HG03103 (cell line): Measurements from ENCODE around the gene ALG12.
"Not testable (repeated sequence)": the region's sequence is repeated elsewhere in the genome, so short reads cannot be mapped to it uniquely, and the experiment has no call there.

Experiments used
- ATAC-seq: cut with Tn5 transposase; IDR thresholded peaks from one replicate; pipeline ENCODE4 v1.9.1; 2021; ENCODE audit warnings: low read depth; ENCODE audit not compliant: unreplicated experiment

ALG12 gene

DNA sequence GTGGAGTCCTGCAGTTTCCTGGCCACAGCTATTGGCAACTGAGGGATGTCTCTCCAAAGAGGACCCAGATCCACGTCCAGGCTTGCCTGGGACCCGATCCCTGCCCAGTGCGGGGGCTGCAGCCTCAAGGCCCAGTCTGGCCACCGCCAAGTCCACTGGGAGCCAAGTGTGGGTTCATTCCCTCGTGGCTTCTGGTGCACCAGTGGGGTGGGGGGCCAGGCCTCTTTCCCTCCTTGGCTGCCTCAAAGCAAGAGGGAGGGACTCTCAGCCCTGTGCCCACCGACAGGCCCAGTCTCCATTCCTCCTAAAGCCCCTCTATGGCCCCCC lies 29.0 kb upstream of the ALG12 start:
- ATAC-seq = no peak

DNA sequence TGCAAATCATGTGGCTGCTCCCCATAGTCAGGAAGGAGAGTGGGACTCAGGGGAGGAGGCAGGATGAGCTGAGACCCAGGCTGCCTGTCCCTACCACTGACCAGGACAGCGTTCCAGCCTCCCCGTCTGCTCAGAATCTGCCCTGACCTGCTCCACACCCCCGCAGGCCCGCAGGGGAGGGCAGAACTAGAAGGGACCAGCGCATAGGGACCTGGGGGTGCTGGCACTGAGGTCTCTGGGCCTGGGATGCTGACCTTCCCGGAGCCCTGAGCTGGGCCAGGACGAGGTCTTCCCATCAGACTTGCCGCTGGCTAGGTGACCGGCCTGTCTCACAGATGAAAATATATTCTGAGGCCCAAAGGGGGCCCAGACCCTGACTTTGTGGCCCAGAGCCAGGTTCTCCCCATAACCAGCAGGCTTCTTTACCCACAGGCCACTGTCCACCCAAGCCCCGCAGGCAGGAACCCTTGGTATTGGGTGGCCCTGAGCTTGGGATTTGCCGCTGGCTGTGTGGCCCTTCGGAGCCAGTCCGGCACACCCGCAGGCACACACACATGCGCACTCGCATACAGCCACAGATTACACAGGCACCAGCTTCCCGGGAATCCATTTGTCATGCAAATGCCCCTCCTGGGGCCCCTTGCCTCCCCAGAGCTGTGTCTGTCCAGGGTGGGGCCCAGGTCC lies 28.5 kb upstream of the ALG12 start:
- ATAC-seq = no peak

DNA sequence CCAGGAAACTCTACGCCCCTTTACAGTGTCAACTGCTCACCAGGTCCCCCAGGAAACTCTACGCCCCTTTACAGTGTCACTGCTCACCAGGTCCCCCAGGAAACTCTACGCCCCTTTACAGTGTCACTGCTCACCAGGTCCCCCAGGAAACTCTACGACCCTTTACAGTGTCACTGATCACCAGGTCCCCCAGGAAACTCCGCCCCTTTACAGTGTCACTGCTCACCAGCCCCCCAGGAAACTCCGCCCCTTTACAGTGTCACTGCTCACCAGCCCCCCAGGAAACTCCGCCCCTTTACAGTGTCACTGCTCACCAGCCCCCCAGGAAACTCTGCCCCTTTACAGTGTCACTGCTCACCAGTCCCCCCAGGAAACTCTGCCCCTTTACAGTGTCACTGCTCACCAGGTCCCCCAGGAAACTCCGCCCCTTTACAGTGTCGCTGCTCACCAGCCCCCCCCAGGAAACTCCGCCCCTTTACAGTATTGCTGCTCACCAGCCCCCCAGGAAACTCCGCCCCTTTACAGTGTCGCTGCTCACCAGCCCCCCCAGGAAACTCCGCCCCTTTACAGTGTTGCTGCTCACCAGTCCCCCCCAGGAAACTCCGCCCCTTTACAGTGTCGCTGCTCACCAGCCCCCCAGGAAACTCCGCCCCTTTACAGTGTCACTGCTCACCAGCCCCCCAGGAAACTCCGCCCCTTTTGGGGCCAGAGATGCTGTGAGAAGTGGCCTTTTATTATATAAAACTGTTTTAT lies 27.0 kb upstream of the ALG12 start:
- ATAC-seq = not testable (repeated sequence)

DNA sequence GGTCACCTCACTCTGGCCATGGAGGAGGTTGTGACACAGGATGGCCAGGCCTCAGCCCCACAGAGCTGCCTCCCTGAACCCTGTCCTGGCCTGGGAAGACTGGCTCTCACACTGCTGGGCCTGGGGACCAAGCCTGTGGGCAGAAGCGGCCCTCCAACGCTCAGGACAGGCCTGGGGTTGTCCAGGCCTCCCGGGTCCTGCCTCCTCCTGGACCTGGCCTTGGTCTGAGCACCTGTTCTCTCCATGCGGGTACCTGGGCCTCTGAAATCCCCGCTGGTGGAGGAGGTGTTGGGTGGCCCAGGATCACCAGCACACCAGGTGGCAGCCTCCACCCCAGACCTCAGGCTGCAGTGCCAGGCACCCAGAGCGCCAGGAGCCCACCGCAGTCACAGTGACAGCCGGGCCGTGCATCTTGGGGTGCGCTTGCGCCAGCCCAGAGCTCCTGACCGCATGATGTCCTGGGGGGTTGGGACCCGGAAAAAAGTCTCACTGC lies 26.2 kb upstream of the ALG12 start:
- no peak for ATAC-seq

DNA sequence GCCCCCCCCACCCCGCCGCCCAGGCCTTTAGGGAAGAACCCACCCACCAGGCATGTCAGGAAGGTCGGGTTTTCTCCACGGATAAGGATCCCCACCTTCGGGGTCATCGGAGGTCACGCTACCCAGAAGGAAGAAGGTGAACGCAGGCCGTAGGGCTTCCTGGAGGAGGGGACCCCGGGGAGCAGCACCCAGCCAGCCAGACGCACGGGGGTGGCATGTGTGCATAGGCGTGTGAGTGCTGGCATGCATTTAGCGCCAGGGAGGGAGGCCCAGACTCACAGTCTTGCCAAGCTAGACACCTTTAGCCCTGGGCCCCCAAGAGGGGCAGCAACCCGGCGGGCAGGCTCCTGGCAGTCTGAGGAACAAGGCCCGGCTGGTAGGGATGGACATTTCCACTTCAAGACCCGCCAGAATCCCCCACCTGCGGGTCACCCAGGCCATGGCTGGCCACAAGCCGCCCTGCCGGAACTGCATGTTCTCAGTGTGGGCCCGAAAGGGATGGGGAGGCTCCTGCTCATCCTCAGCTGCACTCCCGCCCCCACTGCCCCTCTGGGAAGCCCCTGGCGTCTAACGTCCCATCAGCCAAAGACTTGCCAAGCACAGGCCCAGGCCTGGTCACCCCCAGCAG lies 25.6 kb upstream of the ALG12 start:
- ATAC-seq = no peak

DNA sequence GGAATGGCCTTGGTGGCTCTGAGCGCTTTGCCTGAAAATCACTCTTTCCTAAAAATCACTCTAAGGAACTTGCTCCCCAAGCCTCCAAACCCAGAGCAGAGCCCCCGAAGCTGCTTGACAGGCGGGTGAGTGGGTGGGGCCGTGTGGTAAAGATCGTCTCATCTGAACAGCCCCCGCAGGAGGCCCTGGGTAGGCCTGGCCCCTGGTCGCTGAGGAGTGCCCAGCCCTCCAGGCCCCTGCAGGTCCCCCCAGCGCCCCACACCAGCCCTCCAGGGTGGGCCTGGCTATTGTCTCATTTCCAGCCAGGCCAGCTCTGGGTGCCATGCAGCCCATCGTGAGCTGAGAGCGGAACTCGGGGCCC lies 25.1 kb upstream of the ALG12 start:
- no peak for ATAC-seq

DNA sequence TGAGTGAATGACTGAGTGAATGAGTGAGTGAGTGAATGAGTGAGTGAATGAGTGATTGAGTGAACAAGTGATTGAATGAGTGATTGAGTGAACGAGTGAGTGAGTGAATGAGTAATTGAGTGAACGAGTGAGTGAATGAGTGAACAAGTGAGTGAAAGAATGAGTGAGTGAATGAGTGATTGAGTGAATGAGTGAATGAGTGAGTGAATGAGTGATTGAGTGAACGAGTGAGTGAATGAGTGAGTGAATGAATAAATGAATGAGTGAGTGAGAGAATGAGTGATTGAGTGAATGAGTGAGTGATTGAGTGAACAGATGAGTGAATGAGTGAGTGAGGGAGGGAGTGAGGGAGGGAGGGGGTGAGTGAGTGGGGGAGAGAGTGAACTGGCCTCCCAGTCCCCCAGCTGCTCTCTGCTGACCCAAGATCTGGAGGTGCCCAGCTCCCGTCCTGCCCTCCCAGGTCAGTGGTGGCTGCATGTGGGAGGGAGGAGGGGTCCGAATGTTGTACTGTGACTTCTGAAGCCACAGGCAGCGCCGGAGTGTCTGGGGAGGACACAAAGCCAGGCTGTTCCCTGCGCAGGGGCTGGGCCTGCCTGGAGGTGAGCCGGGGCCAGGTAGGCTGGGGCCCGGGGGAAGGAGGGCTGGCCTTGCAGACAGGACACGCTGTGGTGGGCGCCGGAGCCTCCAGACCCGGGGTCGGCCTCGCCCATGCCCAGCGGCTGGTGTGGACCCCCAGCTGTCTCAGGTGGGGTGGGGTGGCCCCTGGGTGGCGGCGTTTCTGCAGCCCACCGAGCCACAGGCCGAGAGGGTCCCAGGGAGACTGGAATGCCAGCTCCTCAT lies 24.5 kb upstream of the ALG12 start:
- no peak for ATAC-seq

DNA sequence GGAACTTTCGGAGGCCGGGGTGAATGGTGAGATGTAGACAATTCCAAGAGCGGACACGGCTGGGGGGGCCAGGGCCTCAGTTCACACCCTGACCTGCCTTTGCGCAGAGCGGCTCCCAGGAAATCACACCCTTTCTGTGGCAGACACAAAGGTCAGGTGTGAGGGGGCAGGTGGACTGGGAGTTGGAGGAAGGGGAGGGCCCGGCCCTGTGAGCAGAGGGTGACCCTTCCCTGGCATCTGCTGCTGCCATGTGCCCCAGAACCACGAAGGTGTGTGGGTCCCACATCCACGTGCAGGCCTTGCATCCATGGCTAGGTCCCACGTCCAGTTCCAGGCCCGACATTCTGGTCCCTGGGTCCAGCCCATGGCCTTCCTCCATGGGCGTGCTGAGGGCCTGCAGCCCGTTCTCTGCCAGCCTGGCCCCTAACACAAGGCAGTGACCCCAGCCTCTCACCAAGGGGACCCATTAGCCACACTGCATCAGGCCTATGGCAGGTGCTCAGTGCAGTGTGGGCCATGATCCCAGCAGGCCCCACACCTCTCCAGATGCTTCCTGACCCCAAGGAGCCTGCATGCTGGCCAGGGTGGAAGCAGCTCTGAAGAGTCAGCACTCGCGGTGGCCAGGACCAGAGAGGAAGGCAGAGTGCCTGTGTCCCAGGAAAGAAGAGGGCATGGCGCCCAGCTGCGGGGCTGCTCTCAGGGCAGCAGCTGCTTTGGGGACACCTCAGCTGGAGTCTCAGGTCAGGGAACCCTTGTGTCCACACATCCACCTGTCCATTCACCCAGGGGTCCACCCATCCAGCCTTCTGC lies 23.5 kb upstream of the ALG12 start:
- ATAC-seq = no peak

DNA sequence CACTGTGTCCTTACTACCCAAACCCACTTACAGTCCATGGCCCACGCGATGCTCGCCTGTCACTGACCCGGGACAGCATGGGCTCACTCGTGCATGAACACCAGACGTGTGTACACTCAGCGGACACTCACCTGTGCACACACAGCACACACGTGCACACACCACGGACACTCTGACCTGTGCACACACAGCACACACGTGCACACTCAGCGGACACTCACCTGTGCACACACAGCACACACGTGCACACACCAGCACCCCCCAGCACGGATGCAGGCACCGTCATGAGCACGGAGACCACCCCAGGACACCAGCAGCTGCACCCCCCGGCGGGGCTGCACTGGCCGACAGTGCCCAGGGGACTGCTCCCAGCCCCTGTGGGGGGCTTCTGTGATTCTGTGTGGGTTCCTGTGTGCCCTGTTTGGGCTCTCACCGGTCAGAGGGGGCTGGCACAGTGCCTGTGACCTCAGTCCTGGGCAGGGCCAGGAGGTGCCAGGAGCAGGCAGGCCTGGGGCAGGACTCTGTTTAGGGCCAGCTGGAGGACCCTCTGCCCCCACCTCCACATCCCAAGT lies 20.4 kb upstream of the ALG12 start:
- ATAC-seq = no peak

DNA sequence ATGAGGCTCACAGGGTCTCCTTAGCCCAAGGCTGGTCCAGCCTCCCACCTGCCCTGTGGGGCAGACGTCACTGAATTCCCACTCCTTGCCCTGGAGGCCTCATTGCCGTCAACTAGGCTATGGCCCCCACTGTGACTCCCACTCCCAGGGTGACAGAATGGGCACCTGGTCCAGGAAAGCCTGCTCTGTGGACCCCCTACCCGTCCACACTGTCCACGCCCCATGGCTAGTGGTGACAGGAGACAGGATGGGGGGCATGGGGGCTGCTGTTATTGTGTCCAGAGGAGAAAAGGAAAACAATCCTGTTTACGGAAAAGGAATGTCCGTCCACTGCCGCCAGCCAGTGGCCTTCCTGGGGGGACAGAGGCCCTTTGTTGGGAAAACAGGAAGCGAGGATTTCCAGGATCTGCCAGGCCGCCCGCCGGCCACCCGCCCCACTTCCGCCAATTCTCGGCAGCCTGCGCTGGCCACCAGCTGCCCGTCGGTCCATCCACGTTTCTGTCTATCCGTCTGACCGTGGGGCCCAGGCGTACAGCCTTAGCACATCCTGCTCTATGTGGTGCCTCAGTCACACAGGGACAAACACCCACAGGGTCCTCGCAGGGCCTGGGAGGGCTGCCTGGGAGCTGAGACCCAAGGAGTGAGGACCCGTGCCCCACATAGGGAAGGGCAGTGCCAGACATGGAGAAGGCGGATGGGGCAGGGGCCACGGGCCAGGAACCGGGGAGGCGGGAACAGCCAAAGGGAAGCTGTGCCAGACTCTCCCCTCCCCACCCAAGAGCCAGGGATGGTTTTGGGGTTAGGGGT lies 19.7 kb upstream of the ALG12 start:
- ATAC-seq = no peak

DNA sequence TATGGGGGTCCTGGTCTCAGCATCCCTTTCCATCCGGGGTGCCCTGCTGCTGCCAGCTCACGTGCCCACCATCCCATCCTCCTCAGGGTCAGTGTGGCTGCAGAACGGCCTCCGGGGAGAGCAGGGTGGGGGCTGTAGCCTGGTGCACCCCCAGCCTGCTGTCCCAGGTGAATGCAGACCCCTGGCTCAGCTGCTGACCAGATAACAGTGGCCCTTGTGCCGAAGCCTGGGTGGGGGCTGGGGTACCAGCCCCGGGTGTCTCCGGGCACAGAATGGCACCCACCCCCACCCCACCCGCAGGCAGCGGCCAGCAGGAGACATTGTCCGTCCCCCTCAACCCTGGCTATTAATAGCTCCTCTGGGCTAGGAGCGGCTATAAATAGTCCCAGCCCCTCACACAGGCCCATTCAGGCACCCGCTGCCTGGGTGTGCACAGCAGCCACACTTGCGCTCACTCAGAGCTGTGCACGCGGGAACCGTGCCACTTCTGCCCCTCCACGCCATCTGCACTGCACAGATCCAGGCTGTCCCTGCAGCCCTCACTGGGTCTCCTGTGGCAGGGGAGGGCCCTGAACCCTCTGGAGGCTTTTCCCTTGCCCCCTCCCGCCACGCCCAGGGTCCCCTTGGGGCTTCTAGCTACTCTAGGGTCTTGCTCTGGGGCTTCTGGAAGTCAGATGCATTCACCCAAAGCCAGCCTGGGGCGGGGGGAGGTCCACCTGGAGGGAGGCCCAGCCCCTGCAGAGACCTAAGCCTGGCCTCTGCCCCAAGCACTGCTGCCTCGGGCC lies 18.9 kb upstream of the ALG12 start:
- ATAC-seq = no peak

DNA sequence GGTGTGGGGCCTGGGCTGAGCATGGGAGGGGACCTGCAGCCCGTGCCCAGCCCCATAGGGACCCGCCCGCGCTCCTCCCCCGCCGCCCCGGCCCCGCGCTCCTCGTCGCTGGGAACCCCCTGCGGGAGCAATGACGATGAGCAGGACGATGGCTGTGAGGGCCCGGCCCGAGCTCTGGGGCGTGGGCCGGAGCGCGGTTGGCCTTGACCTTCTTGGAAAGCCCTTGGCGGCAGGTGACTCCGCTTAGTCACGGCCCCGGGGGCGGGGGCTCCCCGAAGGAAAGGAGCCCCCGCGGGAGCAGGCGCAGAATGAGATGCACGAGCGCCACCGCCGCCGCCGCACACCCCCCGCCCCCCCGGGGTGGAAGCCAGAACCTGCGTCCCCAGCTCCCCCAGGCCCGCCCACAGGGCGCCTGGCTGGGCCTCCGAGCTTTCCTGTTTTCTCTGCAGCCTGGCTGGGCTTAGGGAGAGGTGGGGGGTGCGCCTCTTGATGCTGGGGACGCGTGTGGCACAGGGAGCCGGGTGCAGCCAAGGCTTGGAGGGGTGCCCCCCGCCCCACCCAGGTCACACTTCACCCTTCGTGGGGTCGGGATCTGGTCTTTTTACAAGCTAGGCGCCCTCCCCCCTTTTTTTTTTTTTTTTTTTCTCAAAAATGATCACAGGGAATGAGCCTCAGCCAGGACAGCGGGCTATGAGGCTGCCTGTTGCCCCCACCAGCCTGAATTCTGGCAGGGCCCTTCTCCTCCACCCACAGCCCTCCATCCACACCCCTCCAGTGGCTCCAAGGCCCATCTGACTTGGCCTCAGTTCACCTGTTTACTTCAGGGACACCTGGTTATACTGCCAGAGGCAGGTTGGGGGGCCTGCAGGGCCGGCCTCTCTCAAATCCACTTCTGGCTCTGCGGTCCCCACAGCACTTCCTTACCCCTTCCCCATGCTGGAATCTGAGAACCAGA lies 18.1 kb upstream of the ALG12 start:
- peak; percentile 44 for ATAC-seq

DNA sequence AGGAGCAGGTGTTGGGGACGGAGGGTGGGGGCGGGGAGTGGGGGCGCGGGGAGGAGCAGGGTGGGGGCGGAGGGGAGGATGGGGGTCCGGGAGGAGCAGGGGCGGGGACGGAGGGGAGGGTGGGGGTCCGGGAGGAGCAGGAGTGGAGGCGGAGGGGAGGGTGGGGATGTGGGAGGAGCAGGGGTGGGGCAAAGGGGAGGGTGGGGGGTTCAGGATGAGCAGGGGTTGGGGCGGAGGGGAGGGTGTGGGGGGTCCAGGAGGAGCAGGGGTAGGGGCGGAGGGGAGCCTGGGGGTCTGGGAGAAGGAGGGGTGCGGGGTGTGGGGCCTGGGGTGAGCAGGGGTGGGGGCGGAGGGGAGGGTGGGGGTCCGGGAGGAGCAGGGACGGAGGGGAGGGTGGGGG lies 17.3 kb upstream of the ALG12 start:
- ATAC-seq = no peak

DNA sequence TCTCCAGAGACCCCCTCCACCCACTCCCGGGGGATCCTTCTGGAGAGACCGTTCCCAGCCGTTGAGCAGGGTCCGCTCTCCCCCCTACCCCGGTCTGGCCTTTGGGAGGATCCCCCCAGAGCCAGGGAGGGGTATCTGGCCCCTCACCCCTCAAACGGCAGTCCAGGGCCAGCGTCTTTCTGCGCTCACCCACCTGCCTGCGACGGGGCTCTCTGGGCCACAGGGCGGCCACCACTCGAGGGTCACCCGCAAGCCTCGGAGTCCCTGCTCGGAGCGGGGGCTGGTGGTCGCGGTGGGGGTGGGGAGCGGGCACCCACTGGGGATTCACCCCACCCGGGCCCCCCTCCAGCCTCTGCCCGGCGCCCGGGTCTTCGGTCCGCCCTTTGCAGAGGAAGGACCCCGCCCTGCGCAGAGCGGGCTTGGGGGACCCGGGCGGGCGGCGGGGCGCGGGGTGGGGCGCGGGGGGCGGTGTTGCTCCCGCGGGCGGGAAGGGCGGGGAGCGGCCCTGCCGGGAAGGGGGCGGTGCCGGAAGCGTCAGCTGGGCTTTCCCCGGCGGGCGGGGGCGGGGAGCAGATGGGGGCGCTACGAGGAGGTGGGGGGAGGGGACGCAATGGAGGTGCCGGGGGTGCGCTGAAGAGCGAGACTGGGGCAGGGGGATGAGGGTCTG lies 16.8 kb upstream of the ALG12 start:
- ATAC-seq = no peak

DNA sequence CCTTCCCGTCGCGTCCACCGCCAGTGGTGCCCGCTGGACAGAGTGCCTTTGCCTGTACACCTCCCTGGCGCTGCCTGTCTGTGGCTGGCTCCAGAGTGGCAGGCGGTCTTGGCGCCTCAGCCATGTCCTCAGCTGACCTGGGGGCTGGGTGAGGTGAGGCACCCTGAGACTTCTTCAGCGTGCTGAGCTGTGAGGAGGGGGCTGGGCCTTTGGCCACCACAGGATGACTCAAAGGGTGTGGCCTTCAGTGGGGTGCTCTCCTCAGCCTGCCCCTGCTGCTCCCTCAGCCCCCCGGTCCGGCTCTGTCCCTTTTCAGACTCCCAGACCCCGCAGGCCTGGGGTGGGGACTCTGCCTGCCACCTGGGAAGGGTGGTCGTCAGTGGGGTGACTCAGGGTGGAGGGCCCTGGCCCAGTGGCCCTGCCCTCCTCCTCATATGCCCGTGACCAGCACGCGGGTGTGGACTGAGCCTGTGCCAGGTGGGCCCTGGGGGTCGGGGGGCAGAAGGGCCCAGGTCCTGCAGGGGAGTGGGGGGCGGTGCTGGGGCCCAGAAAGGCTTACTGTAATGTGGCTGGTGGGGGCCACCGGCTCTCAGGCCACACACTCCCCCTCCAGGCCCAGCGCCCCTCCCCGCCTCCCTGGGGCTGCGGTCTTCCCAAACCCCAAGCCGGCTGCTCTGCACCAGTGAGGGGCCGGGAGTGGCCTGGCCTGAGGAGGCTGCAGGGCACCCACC lies 16.1 kb upstream of the ALG12 start:
- no peak for ATAC-seq
